CD4-positive, alpha-beta T cell treated with Interleukin-6 at 100 ng/mL for 8 hours (primary cell): Measurements from ENCODE around the gene AKR7A3.
"Not testable (repeated sequence)": the region's sequence is repeated elsewhere in the genome, so short reads cannot be mapped to it uniquely, and the experiment has no call there.

Source experiments
- DNase-seq: peaks from one replicate; pipeline ENCODE4 v3.0.0-alpha.2; 2020; ENCODE audit warnings: mixed read lengths, low spot score

Gene AKR7A3

DNA sequence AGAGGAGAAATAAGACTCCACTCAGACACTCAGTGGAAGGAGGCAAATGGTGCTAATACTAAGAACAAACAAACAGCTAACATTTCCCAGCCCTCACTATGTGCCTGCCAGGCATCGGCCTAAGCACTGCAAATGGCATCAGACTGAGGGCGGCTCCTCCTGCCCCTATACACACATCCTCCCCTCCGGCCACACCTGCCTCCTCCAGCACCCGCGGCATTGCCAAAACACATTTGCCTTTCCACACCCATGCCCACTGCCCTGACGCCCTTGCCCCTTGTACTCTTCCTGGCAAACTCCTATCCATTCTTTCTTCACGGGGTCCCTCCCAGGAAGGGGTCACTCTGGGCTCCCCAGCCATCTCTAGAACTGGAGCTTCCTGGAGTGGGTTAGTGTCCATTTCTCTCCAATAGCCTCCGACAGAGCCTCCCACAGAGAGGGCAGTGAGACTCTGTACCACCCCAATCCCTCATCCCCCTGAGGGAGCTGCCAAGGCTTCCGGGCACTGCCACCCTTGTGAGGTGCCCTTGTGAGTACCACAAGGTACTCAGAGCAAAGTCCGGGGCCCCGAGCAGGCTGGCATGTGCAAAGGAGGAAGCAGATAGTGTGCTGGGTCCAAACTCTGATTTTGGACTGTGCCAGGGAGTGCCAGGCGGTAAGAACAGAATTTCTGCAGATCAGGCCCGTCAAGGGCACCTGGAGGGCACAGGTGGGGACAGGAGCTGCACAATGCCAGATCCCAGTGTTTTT, 959 bp downstream of the AKR7A3 start:
- no peak for DNase-seq

DNA sequence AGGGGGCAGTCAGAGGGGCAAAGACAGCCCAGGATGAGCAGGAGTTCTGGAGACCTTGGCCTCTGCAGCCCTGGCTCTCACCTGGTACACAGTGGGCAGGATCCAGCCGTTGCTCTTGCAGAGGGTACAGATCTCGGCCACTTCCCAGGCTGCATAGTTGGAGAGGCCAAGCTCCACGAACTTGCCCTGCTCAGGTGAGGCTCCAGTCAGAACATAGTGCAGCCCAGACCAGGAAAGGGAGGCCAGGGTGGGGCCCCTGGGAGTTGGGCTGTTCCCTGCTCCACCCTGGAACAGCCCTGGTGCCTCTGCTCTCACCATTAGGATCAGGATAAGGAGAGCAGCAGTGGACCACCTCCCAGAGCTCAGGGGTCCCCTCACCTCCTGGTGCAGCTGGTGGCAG, 2.8 kb downstream of the AKR7A3 start:
- not testable (repeated sequence) for DNase-seq

DNA sequence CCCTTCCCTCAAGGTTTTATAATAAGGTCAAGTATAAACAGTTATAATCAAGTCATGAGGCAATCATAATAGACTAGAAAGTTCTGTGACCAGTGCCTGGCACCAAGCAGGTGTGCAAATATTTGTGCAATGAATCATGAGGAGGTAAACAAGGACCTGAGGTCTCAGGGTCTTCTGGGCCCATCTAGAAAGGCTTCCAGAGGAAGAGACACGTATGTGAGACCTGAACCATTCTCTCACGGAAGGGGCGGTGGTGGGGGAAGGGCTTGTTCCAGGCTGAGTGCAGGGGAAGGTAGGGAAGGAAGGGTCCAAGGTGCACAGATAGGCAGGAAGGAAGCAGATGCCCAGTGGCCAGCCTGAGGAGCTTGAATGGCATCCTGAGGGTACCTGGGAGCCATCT, 3.2 kb downstream of the AKR7A3 start:
- not testable (repeated sequence) for DNase-seq

DNA sequence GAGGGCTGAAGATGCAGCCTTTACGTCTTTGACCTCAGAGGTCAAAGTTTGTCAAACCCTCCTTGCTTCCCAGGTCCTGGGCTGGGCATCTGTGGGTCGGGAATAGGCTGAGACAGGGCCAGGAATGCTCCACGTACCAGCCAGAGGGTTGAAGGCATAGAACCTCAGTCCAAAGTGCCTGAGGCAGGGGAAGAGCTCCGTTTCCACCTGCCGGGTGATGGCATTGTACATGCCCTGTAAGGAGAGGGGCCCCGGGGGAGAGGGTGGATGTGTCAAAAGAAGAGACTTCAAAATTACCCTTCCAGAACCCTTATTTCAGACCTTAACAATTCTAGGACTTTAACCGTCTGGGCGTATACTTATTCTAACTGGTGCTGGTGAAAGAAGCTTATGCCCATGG, 3.7 kb downstream of the AKR7A3 start:
- DNase-seq: no peak

DNA sequence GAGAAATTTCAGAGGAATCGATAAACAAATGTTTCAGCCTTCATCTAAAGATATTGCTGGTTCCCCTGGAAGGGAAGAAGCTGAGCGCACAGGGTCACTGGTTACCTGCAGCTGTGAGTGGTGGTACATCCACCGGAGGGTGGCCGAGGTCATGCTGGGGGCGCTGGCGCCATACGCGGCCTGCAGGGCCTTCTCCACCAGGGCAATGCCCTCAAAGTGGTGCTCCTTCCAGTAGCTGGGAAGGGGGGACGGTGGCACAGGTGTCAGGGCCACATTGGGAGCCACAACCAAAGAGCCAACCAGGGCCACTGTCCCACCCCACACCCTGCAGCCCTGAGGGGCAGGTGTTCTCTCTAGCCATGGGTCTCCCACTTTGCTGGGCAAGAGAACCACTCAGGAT, 4.7 kb downstream of the AKR7A3 start:
- DNase-seq: no peak

DNA sequence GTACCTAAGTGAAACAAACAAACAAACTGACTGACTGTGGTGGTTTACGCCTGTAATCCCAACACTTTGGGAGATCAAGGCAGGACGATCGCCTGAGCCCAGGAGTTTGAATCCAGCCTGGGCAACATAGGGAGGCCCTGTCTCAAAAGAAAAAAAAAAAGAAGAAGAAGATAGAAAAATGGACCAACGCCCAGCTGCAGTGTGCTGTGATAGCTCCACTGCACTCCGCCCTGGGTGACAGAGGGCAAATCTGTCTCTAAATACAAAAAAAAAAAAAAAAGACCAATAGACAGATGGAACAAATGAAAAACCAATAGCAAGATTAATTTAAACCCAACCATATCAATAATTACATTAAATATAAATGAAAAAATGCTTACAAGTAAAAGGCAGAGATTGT, 13.9 kb downstream of the AKR7A3 start:
- DNase-seq: no peak

DNA sequence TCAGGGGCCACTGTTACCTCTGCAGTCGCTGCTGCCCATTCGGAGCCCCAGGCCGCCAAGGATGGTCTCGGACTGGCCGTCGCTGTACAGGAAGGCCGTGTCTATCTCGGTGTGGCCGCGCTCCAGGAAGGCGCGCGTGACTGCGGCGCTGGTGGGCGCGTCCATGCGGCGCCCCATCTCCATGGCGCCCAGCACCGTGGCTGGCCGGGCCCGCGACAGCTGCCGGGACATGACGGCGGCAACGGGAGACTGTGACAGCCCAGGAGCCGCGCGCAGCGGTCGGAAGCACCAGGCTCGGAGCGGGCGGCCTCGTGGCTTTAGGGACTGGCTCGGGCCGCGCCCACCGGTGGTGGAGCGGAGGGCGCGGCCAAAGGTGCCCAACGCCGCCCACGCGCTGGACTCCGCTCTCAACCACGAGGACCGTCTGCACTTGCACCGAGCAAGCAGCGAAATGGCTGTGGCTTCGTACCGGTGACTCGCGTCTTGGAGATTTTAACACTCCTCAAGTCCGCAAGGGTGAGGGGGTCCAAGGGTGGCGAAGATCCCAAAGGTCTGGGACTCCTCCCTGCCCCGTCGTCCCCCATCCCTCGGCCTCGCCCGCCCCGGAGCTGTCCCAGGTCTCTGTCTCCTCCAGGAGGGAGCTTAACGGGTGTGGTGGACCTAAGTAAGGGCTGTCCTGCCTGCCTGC, 14.6 kb downstream of the AKR7A3 start:
- not testable (repeated sequence) for DNase-seq

DNA sequence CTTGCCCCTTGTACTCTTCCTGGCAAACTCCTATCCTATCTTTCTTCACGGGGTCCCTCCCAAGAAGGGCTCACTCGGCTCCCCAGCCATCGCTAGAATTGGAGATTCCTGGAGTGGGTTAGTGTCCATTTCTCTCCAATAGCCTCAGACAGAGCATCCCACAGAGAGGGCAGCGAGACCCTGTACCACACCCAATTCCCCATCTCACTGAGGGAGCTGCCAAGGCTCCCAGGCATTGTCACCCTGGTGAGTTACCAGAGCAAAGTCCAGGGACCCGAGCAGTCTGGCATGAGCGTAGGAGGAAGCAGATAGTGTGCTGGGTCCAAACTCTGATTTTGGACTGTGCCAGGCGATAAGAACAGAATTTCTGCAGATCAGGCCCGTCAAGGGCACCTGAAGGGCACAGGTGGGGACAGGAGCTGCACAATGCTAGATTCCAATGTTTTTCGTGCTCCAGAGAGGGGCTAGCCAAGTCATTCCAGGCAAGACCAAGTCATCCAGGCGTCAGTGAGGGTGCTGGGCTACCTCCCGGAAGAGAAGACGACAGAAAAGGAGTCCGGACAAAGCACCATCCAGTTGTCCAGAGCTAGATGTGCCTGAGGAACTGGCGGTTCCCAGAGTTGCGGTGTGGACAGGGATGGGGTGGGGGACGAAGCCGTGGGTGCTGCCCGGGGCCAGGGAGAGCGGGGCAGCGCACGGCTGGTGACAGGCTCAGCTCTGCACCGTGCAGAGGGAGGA, 15.3 kb downstream of the AKR7A3 start:
- no peak for DNase-seq

DNA sequence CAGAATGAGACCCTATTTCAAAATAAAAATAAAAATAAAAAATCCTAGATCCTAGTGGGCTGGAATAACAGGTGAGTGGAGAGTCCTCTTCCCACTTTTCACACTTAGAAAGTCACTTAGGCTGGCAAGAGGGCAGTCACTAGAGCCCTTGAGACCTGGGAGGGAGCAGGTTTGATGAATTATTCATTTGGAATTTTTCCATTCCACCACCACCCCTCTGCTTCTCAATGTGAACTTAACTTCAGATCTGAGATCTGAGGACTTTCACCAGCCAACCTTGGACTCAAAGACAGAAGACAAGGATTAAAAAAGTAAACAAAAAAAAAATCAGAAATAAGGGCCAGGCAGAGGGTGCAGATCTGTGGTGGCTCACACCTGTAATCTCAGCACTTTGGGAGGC, 16.5 kb downstream of the AKR7A3 start:
- DNase-seq: no peak

DNA sequence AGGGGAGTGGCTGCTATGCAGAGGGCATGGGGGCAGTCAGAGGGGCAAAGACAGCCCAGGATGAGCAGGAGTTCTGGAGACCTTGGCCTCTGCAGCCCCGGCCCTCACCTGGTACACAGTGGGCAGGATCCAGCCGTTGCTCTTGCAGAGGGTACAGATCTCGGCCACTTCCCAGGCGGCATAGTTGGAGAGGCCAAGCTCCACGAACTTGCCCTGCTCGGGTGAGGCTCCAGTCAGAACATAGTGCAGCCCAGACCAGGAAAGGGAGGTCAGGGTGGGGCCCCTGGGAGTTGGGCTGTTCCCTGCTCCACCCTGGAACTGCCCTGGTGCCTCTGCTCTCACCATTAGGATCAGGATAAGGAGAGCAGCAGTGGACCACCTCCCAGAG, 18.2 kb downstream of the AKR7A3 start:
- not testable (repeated sequence) for DNase-seq

DNA sequence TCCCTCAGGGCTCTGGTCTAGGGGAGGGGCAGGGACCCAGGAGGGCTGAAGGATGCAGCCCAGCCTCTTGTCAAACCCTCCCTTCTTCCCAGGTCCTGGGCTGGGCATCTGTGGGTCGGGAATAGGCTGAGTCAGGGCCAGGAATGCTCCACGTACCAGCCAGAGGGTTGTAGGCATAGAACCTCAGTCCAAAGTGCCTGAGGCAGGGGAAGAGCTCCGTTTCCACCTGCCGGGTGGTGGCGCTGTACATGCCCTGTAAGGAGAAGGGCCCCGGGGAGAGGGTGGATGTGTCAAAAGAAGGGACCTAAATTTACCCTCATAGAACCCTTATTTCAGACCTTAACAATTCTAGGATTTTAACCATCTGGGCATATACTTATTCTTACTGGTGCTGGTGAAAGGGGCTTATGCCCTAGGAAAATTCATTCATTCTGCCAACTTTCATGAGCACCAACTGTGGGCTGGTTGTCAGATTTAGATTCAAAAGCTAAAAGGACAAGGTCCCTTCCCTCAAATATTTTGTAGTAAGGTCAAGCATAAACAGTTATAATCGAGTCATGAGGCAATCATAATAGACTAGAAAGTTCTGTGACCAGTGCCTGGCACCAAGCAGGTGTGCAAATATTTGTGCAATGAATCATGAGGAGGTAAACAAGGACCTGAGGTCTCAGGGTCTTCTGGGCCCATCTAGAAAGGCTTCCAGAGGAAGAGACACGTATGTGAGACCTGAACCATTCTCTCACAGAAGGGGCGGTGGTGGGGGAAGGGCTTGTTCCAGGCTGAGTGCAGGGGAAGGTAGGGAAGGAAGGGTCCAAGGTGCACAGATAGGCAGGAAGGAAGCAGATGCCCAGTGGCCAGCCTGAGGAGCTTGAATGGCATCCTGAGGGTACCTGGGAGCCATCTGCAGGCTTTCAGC, 18.9 kb downstream of the AKR7A3 start:
- DNase-seq: not testable (repeated sequence)

DNA sequence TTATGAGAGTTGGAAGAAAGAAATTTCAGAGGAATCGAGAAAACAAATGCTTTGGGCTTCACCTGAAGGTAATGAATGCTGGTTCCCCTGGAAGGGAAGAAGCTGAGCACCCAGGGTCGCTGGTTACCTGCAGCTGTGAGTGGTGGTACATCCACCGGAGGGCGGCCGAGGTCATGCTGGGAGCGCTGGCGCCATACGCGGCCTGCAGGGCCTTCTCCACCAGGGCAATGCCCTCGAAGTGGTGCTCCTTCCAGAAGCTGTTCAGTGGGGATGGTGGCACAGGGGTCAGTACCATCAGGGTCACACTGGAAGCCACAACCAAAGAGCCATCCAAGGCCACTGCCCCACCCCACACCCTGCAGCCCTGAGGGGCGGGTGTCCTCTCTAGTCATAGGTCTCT, 20.1 kb downstream of the AKR7A3 start:
- no peak for DNase-seq

DNA sequence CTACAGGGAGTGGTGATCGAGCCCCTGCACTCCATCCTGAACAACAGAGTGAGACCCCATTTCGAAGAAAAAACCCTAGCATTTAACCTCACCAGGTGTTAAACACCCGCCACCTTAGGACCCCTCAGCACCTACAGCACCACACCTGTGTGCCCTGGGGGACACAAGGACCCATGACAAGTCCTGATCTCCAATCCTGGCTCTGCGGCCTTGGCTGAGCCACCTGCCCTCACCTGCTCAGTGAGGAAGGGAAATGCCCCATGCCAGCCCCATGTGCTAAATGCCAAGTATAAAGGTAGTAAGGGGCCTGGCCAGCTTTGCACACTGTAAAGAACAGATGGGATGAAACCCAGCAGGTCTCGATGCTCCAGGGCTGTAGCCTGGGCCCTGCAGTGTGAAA, 25.8 kb downstream of the AKR7A3 start:
- no peak for DNase-seq

DNA sequence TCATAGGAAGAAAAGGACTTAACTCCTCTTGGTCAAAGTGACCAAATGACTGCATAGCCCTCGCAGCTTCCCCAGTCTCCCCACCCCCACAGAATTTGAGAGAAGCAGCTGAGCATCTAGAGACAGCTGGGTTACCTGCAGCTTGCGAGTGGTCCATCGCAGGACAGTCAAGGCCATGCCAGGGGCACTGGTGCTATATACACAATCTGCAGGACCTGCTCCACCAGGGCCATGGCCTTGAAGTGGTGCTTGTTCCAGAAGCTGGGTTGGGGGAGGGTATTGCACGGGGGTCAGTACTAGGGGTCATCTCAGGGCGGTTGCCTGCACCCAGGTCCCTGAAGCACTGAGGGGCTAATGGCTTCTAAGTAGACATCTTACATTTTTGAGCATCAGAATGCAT, 26.5 kb downstream of the AKR7A3 start:
- no peak for DNase-seq

DNA sequence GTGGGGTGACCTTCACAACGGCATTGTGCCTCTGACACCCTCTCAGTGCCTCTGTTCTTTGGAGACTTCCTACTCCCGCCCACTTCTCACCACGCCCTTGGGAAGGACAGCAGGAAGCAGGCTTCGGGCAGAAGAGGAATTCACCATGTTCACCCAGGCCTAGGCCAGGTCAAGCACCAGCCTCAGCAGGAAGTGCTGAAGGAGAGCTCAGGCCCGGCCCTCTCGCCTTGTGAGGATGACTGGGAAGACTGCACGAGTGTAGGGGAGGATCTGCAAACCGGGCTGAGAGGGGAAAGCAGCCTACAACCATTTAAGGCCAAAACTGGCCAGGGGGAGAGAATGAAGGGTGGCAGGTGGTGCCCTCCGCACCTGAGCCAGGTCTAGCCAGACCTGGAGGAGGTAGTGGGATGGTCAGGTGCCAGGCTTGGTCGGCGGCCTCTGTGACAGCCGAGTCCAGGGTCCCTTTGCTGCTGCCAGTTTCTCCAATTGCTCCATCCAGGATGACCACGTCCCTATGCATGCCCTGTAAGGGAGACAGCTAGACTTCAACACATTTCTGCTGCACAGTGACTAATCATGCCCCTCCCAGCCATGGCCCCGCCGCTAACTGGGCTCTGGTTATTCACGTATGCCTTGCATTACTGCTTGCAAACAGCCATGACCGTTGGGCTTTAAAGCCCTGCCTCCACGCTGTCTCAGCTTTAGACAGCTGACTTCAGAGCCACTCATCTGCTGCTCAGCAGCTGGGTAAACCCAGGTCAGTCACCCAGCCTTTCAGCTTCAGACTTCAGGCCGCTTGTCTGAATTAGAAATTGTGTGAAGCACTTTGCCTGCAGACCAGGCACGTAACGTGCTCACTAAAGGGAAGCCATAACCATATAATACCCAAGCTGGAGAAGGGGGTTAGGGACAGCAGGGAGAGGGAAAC, 28.1 kb downstream of the AKR7A3 start:
- no peak for DNase-seq

DNA sequence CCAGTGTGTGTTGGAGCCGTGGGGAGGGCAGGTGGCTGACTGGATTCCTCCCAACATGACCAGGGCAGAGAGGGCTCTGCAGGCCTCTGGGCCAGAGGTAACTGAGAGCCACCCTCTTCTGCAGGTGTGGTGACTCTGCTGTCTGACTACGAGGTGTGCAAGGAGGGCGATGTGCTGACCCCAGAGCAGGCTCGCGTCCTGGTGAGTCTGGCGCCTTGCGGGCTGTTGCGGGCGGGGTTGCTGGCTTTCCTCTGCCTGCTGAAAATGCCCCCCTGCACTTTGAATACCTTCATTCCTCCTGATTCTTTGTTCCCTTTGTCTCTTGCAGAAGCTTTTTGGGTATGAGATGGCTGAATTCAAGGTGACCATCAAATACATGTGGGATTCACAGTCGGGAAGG, 30.2 kb downstream of the AKR7A3 start:
- DNase-seq: no peak

DNA sequence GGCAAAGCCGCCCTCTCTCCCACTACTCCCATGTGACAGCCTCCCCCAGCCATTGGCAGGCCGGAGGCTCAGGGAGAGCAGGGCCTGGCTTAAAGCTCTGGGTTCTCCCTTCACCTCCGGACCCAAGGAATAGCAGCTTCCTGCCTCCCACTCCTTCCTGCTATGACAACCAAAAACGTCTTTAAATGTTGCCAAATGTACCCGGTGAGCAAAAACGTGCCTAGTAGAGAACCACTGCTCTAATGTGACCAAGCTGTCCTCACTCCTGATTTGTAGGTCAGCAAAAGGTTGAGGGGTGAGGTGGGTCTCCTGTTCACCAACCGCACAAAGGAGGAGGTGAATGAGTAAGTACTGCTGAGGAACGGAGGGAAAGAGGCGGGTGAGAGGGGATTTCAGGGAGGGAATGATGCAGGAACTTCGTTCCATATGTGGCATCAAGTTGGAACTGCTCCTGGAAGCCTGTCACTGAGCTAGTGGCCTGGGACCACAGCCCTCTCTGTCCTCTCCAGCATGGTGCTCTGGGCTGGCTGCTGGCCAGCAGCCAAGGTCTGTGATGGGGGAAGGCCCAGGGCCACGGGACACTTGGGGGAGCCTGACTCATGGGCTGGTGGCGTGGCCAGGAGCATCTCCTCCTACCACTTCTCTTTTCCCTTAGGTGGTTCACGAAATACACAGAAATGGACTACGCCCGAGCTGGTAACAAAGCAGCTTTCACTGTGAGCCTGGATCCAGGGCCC, 31.2 kb downstream of the AKR7A3 start:
- no peak for DNase-seq

DNA sequence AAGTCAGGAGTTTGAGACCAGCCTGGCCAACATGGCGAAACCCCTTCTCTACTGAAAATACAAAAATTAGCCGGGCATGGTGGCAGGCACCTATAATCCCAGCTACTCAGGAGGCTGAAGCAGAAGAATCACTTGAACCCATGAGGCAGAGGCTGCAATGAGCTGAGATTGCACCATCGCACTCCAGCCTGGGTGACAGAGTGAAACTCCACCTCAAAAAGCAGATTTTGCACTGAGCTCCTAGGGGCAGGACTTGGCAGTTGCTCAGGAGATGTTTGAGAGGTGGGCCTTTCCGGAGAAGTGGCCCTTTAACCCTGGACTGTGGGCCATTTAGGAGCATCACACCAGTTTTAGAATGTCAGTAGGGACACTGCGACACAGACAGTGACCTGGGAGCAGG, 32.3 kb downstream of the AKR7A3 start:
- DNase-seq: not testable (repeated sequence)

DNA sequence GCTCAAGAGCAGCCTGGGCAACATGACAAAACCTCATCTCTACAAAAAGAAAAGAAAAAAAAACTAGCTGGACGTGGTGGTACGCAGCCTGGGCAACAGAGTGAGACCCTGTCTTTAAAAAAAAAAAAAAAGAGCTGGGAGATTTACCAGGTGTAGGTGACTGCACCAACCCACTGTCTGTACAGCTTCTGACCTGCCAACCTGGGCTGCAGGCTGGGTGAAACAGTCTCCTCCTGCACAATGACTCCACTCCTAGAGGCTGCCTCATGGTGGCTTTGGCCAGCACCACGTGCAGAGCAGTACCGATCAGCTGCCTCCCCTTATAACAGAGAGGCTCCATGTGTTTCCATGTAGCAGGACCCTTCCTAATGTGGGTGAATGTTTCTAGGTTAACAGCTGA, 33.3 kb downstream of the AKR7A3 start:
- no peak for DNase-seq

DNA sequence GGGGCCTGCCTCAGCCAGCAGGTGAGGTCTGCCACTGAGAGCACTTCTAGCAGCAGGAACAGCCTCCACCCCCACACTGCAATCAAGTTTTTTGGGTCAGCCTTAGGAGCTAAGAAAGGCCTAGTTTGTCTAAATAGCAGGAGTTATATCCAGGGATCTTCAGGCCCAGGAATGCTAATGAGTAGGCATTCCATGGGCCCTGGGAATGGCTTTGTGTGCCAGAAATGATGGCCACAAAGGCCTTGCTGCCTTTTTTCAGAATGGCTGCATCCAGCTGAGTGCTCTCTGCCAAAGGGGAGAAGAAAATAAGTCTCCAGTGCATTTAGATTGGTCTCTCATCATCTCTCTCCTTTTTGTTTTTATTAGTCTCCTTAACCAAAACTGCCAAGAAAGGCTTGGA, 34.2 kb downstream of the AKR7A3 start:
- no peak for DNase-seq
